Thyroid gland (tissue), 4 donors: ENCODE data around the gene FOXC2. TPM values are rescaled to one million over a fixed set of nuclear protein-coding genes. Genes with fewer than 3 reads are reported as not detected.

Experiments used
- DNase-seq, 2 donors: peaks; one replicate each; pipeline ENCODE4 v3.0.0-alpha.2; 2019
- H3K27ac ChIP-seq, 3 donors: fragments of 200-600 bp; sonication (generic); 1 replicate in 2 of 3; 2 replicates in 1 of 3; pipeline ENCODE4 v1.5.1; 2016 to 2019; ENCODE audit warnings: mild to moderate bottlenecking in 1 of 3, moderate library complexity in 1 of 3
- H3K27me3 ChIP-seq: fragments of 200-600 bp; sonication (generic); one replicate; pipeline ENCODE4 v1.5.1; 2019
- H3K36me3 ChIP-seq, 2 donors: fragments of 200-600 bp; sonication (generic); one replicate each; pipeline ENCODE4 v1.5.1; 2016 to 2019
- H3K4me1 ChIP-seq, 2 donors: fragments of 200-600 bp; sonication (generic); one replicate each; pipeline ENCODE4 v1.5.1; 2017 to 2019
- H3K4me3 ChIP-seq, 3 donors: fragments of 200-600 bp; sonication (generic); replicated peaks in 1 of 3; 1 replicate in 2 of 3; 2 replicates in 1 of 3; pipeline ENCODE4 v1.5.1; 2016; ENCODE audit warnings: mild to moderate bottlenecking in 1 of 3
- H3K9me3 ChIP-seq: fragments of 200-600 bp; sonication (generic); one replicate; pipeline ENCODE4 v1.5.1; 2017
- POLR2A ChIP-seq, 2 donors: fragments of 450-650 bp; IDR thresholded peaks; one replicate each; pipeline ENCODE4 v1.6.1; 2017; ENCODE audit warnings: antibody characterized with exemption in 2 of 2, mild to moderate bottlenecking in 2 of 2, moderate library complexity in 1 of 2
- WGBS, 2 donors: methylation state at CpG; one replicate each; pipeline ENCODE4 v1.1.5; 2017; 5-methylcytosine and 5-hydroxymethylcytosine counted together
- intact Hi-C: fragments of 100-400 bp; cut with DNase I; formaldehyde crosslinking; loops from one replicate; pipeline ENCODE4 v1.15.1; 2023
- total RNA-seq, 4 donors: library from RNA; depleted of rRNA; stranded (reverse); fragments of >200 nt; gene quantifications; one replicate each; pipeline ENCODE4 v1.2.3, GENCODE V29; 2016
- TF ChIP-seq, protein P1 (sequence below), 6 experiments: fragments of 200-600 bp in 3 of 6; fragments of 450-650 bp in 3 of 6; sonication (generic) in 3 of 6; IDR thresholded peaks; one replicate each; pipeline ENCODE4 v1.5.1; 2016 to 2019; ENCODE audit warnings: antibody characterized with exemption in 6 of 6, mild to moderate bottlenecking in 2 of 6, inconsistent platforms in 1 of 6, moderate library complexity in 1 of 6

Gene FOXC2
- total RNA-seq, 4 donors from 2014 or later = 1.9 to 4.0 (median 2.1) TPM

DNA sequence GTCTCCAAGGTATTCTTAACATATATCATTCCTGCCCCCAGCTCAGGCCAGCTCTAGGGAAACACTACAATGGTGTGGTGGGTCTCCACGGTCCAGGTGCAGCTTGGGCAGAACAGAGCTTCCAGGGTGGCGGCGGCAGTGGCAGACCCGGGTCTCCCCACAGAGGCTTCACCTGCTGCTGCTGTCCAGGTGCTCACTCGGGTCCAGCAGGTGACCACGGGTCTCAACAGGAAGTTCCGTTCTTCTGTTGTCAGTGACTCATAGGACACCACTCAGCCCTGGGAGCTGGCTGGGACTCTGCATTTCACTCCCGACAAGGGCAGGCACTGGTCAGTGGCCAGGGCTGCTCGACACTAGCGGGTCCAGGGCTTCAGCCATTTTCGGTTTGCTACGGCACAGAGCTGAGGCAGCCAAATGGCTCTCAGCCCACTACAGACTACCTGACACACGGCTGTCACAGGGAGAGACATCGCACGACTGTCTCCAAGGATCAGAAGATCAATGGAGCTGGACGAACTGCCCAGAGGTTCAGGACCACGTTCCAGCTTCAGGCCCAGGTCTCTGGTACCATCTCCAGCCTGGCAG is 28.3 kb upstream of the FOXC2 start:
- WGBS, 2 donors = 80 to 93% methylated on average over 5 to 17 of the region's 17 CpGs
- no peaks in the 10 kb centered on the region for H3K4me1 ChIP-seq

GRCh38 chr16:86540894-86541293 is 25.7 kb upstream of the FOXC2 start:
- WGBS, 2 donors = 83 to 88% methylated on average over 6 of the region's 6 CpGs
- no peak for DNase-seq

More for the DNA sequence above, 28.3 kb upstream of the FOXC2 start:
- H3K4me3 ChIP-seq = no peak overlapping the region
- no peaks in the 10 kb centered on the region for H3K9me3 ChIP-seq
- H3K27me3 ChIP-seq = no peaks in the 10 kb centered on the region
- H3K27ac ChIP-seq = no peak overlapping the region
- DNase-seq = no peak
- TF ChIP-seq POLR2A (IDR thresholded peaks at IDR 0.05) = no peak
- TF ChIP-seq, protein P1, sequence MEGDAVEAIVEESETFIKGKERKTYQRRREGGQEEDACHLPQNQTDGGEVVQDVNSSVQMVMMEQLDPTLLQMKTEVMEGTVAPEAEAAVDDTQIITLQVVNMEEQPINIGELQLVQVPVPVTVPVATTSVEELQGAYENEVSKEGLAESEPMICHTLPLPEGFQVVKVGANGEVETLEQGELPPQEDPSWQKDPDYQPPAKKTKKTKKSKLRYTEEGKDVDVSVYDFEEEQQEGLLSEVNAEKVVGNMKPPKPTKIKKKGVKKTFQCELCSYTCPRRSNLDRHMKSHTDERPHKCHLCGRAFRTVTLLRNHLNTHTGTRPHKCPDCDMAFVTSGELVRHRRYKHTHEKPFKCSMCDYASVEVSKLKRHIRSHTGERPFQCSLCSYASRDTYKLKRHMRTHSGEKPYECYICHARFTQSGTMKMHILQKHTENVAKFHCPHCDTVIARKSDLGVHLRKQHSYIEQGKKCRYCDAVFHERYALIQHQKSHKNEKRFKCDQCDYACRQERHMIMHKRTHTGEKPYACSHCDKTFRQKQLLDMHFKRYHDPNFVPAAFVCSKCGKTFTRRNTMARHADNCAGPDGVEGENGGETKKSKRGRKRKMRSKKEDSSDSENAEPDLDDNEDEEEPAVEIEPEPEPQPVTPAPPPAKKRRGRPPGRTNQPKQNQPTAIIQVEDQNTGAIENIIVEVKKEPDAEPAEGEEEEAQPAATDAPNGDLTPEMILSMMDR (IDR thresholded peaks at IDR 0.05) = no peak
- intact Hi-C loops = no loop called here
- H3K36me3 ChIP-seq = peaks cover 35 to 38% of the 10 kb centered on the region in 2 donors

GRCh38 chr16:86541560-86541959 is 25.1 kb upstream of the FOXC2 start:
- Histone ChIP-seq H3K4me3 (no peak overlapping the region), H3K4me1 (peaks cover 4 to 6% of the 10 kb centered on the region in 2 donors), H3K27me3 (no peaks in the 10 kb centered on the region), H3K27ac (no peak overlapping the region), H3K36me3 (peaks cover 38% of the 10 kb centered on the region in 2 donors), H3K9me3 (no peaks in the 10 kb centered on the region)
- intact Hi-C loops = no loop called here
- TF ChIP-seq, protein P1 (IDR thresholded peaks at IDR 0.05) = no peak
- TF ChIP-seq POLR2A (IDR thresholded peaks at IDR 0.05) = no peak
- DNase-seq = no peak
- 92 to 96% methylated on average over 11 of the region's 11 CpGs for WGBS, 2 donors

More at GRCh38 chr16:86540894-86541293, 25.7 kb upstream of the FOXC2 start:
- no peaks in the 10 kb centered on the region for H3K9me3 ChIP-seq
- no peak overlapping the region for H3K4me3 ChIP-seq
- H3K4me1 ChIP-seq = peaks cover 4 to 6% of the 10 kb centered on the region in 2 donors
- H3K27me3 ChIP-seq = no peaks in the 10 kb centered on the region
- intact Hi-C loops = no loop called here
- TF ChIP-seq POLR2A (IDR thresholded peaks at IDR 0.05) = no peak
- TF ChIP-seq, protein P1 (IDR thresholded peaks at IDR 0.05) = no peak
- peaks cover 38% of the 10 kb centered on the region in 2 donors for H3K36me3 ChIP-seq
- H3K27ac ChIP-seq = no peak overlapping the region

DNA sequence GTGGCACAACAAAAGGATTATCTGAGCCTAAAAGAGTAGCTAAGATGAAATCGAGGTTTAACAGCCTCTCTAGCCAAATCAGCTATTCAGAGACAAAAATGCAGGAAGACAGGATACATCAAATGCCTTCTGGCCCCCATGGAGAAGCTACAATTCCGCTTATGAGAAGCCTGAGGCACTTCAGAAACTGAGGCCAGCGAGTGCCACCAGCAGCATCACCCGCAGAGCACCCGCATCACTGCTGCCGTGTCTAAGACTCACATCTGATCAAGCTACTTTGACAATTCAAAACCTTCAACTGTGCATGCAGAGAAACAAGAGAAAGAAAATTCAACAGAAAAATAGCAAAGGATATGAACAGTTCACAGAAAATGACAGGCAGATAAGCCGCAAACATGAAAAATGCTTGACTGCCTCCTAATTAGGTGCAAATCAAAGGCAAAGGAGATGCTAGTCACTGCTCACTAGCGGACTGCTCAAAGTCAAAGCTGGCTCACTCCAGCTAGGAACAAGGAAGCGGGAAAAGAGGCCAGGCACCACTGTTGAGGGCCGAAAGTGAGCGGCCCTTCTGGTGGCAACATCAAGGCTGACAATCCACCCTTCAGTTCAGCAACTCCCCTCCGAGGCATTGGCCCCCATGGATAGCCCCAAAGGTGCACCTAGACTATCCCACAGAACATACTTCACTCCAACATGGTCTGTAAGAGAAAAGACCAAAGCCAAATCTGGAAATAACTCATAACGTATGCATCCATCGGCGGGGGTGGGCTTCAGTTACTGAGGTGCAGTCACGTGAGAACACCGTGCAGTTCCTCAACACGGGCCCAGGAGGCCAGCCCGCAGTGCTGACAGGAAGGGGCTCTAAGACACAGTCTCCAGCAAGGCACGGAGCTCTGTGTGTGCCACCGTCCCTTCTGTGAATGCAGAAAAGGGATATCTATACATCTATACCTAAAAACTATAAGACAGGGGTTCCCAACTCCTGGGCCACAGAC is 23.6 kb upstream of the FOXC2 start:
- 93% methylated on average over 21 of the region's 21 CpGs for WGBS, 2 donors
- TF ChIP-seq POLR2A (IDR thresholded peaks at IDR 0.05) = no peak
- TF ChIP-seq, protein P1 (IDR thresholded peaks at IDR 0.05) = no peak
- no peaks in the 10 kb centered on the region for H3K9me3 ChIP-seq
- H3K4me1 ChIP-seq = peaks cover 4 to 9% of the 10 kb centered on the region in 2 donors
- H3K36me3 ChIP-seq = peaks cover 31 to 38% of the 10 kb centered on the region in 2 donors
- H3K27me3 ChIP-seq = no peaks in the 10 kb centered on the region
- intact Hi-C loops = no loop called here
- H3K4me3 ChIP-seq = no peak overlapping the region
- no peak for DNase-seq
- H3K27ac ChIP-seq = no peak overlapping the region
